Breast epithelium (tissue), 4 donors: ENCODE data around the gene KDM4C. TPM values are rescaled to one million over a fixed set of nuclear protein-coding genes. Genes with fewer than 3 reads are reported as not detected.

Experiments
- DNase-seq, 2 donors: peaks; one replicate each; pipeline ENCODE4 v3.0.0-alpha.2; 2019; ENCODE audit warnings: low spot score in 2 of 2
- H3K27ac ChIP-seq, 2 donors: fragments of 200-600 bp; sonication (generic) in 1 of 2; one replicate each; pipeline ENCODE4 v1.5.1; 2016 to 2019; ENCODE audit warnings: mild to moderate bottlenecking in 1 of 2
- H3K27me3 ChIP-seq, 2 donors: fragments of 200-600 bp; sonication (generic) in 1 of 2; one replicate each; pipeline versions ENCODE4 v1.5.1 to v1.6.0; 2017 to 2019; ENCODE audit warnings: control low read depth in 1 of 2, mild to moderate bottlenecking in 1 of 2
- H3K36me3 ChIP-seq: fragments of 200-600 bp; one replicate; pipeline ENCODE4 v1.5.1; 2019
- H3K4me1 ChIP-seq, 2 donors: fragments of 200-600 bp; sonication (generic); one replicate each; pipeline ENCODE4 v1.5.1; 2016 to 2019; ENCODE audit warnings: control low read depth in 1 of 2
- H3K4me3 ChIP-seq, 3 donors: fragments of 200-600 bp; sonication (generic); 1 replicate in 2 of 3; 2 replicates in 1 of 3; pipeline ENCODE4 v1.5.1; 2016 to 2019; ENCODE audit warnings: mild to moderate bottlenecking in 3 of 3, moderate library complexity in 2 of 3
- H3K9me3 ChIP-seq, 2 donors: fragments of 200-600 bp; sonication (generic) in 1 of 2; one replicate each; pipeline ENCODE4 v1.5.1; 2016 to 2019; ENCODE audit warnings: control low read depth in 1 of 2
- POLR2A ChIP-seq: fragments of 450-650 bp; IDR thresholded peaks from one replicate; pipeline ENCODE4 v1.6.1; 2016; ENCODE audit warnings: antibody characterized with exemption, mild to moderate bottlenecking, moderate library complexity
- POLR2AphosphoS5 ChIP-seq, 3 donors: sonication (generic); formaldehyde crosslinking; IDR thresholded peaks; one replicate each; pipeline ENCODE4 v1.6.1; 2017; ENCODE audit warnings: antibody characterized with exemption in 3 of 3
- intact Hi-C: fragments of 100-400 bp; cut with DNase I; formaldehyde crosslinking; loops from one replicate; pipeline ENCODE4 v1.15.1; 2023; ENCODE audit warnings: low total_unique reads
- total RNA-seq, 3 donors: library from RNA; depleted of rRNA; stranded (reverse); fragments of >200 nt; gene quantifications; one replicate each; pipeline ENCODE4 v1.1.0, GENCODE V29; 2016
- TF ChIP-seq, protein P1 (sequence below), 3 donors: fragments of 450-650 bp; IDR thresholded peaks; one replicate each; pipeline ENCODE4 v1.5.1; 2016 to 2017; ENCODE audit warnings: antibody characterized with exemption in 3 of 3, mild to moderate bottlenecking in 3 of 3, moderate library complexity in 3 of 3

Gene KDM4C
- total RNA-seq, 3 donors from 2014 or later: 37.8 to 80.9 (median 60.0) TPM

DNA sequence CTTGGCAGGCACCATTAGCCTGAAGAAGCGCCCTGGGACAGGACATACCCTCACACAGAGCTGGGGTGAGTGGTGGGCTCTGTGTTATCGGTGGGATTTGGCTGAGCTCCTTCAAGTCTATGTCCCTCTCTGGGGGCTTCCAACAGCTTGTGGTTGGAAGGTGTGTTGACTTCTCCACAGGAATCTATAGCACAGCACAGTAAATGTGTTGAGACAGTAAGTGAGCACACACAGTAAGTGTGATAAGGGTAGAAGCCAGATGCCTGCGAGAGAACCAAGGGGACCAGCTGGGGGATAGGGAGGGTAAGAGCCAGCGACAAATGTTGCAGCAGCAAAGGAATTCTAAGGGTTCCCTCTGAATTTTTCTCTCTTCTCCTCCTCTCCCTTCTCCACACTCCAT, 448.0 kb downstream of the KDM4C start:
- Histone ChIP-seq H3K9me3 (no peaks in the 10 kb centered on the region), H3K36me3 (no peaks in the 10 kb centered on the region), H3K4me3 (no peak overlapping the region), H3K27ac (no peak overlapping the region), H3K4me1 (no peaks in the 10 kb centered on the region), H3K27me3 (no peaks in the 10 kb centered on the region)
- TF ChIP-seq, protein P1, sequence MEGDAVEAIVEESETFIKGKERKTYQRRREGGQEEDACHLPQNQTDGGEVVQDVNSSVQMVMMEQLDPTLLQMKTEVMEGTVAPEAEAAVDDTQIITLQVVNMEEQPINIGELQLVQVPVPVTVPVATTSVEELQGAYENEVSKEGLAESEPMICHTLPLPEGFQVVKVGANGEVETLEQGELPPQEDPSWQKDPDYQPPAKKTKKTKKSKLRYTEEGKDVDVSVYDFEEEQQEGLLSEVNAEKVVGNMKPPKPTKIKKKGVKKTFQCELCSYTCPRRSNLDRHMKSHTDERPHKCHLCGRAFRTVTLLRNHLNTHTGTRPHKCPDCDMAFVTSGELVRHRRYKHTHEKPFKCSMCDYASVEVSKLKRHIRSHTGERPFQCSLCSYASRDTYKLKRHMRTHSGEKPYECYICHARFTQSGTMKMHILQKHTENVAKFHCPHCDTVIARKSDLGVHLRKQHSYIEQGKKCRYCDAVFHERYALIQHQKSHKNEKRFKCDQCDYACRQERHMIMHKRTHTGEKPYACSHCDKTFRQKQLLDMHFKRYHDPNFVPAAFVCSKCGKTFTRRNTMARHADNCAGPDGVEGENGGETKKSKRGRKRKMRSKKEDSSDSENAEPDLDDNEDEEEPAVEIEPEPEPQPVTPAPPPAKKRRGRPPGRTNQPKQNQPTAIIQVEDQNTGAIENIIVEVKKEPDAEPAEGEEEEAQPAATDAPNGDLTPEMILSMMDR (IDR thresholded peaks at IDR 0.05): no peak
- TF ChIP-seq POLR2A (no peak), POLR2AphosphoS5 (IDR thresholded peaks at IDR 0.05) (no peak)
- intact Hi-C loops: no loop called here
- no peak for DNase-seq

DNA sequence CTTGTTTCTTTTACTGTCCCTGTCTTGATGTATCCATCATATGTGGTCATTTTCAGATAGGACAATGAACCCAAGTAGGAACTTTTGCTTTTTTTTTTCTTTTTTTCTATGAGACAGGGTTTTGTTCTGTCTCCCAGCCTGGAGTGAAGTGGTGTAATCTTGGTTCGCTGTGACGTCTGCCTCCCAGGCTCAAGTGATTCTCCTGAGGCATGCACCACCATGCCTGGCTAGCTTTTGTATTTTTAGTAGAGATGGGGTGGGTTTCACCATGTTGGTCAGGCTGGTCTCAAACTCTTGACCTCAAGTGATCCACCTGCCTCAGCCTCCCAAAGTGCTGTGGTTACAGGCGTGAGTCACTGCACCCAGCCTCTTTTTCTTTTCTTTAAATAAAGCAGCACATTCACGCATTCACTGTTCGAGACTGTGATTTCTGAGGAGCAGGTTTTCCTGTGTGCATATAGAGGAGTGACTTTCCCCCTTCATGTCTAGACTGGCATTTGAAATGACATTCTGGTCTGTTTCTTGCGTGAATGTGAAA, 448.5 kb downstream of the KDM4C start:
- no peaks in the 10 kb centered on the region for H3K9me3 ChIP-seq
- no peaks in the 10 kb centered on the region for H3K27me3 ChIP-seq
- no peak overlapping the region for H3K27ac ChIP-seq
- no peak overlapping the region for H3K4me3 ChIP-seq
- intact Hi-C loops: no loop called here
- no peaks in the 10 kb centered on the region for H3K36me3 ChIP-seq
- H3K4me1 ChIP-seq: no peaks in the 10 kb centered on the region
- TF ChIP-seq, protein P1 (IDR thresholded peaks at IDR 0.05): no peak
- TF ChIP-seq POLR2A (no peak), POLR2AphosphoS5 (IDR thresholded peaks at IDR 0.05) (no peak)
- no peak for DNase-seq

DNA sequence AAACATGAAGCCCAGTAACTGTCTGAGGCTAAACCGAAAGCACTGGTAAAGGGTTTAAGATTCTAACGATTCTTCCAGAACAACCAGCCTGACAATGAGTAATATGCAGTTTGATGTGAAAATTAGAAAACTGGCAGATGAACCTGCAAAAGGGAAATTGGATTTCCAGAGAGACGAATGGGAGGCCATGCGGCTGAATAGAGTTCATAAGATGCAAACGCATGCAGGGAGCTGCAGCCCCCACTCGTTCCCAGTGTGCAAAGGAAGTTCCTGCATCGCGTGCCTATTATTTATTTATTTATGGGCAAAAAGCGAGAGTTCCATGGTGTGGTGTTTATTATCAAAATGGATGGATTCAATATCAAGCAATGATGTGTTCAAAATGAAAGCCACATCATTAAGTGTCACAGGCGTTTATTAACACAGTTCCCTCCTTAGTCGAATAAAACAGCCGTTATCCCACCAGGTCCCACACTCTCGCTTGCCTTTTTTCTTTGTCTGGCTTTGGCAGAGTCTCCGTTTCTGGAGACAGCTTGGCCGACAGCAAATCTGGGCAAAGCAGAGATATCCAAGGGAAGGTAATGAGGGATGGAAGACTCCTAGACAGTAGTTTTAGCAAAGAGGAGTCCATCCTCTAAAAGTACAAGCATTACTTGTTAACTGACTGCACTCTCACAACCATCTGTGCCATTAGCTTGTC, 451.4 kb downstream of the KDM4C start:
- no peak for TF ChIP-seq POLR2A
- no peak for TF ChIP-seq POLR2AphosphoS5 (IDR thresholded peaks at IDR 0.05)
- TF ChIP-seq, protein P1 (IDR thresholded peaks at IDR 0.05): no peak
- H3K27me3 ChIP-seq: no peaks in the 10 kb centered on the region
- no peak overlapping the region for H3K27ac ChIP-seq
- no peak overlapping the region for H3K4me3 ChIP-seq
- no peaks in the 10 kb centered on the region for H3K4me1 ChIP-seq
- intact Hi-C loops: no loop called here
- no peaks in the 10 kb centered on the region for H3K36me3 ChIP-seq
- no peak for DNase-seq
- no peaks in the 10 kb centered on the region for H3K9me3 ChIP-seq

DNA sequence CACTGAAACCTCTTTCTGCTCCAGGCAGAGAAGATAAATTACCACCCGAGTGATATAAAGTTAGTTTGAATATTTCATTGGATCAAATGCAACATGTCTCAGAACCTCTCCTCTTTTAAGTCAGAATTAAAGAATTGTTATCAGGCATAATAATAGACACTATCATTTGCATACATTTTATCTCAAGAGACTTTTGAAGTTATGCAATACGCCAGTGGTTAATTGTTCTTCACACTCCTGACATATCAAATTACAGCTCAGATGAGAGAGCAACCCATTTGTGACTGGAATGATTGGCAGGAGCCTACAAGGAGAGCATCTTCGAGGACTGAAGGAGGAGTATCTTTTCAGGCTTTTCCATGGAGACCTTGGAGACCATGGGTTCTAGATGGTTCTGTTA, 452.2 kb downstream of the KDM4C start:
- Histone ChIP-seq H3K27ac (no peak overlapping the region), H3K27me3 (no peaks in the 10 kb centered on the region)
- intact Hi-C loops: no loop called here

More for the DNA sequence above, 452.2 kb downstream of the KDM4C start:
- TF ChIP-seq, protein P1 (IDR thresholded peaks at IDR 0.05): no peak
- no peak for TF ChIP-seq POLR2A
- TF ChIP-seq POLR2AphosphoS5 (IDR thresholded peaks at IDR 0.05): no peak
- no peaks in the 10 kb centered on the region for H3K9me3 ChIP-seq
- H3K4me3 ChIP-seq: no peak overlapping the region
- no peaks in the 10 kb centered on the region for H3K4me1 ChIP-seq
- no peak for DNase-seq
- no peaks in the 10 kb centered on the region for H3K36me3 ChIP-seq
